ENCODE measurements around the gene C3orf62. TPM values are rescaled to one million over a fixed set of nuclear protein-coding genes. Genes with fewer than 3 reads are reported as not detected.
"Not testable (repeated sequence)": the region's sequence is repeated elsewhere in the genome, so short reads cannot be mapped to it uniquely, and the experiment has no call there.

The C3orf62 gene
- total RNA-seq, 1 donor, result 1.3 TPM

- no peak for TF ChIP-seq CTCF (IDR thresholded peaks at IDR 0.05; ENCODE audit: insufficient read depth, low read length)
- no peak overlapping the region for H3K4me3 ChIP-seq (ENCODE audit: low read depth, low read length)
- no peak for DNase-seq (ENCODE audit: low read depth)
Observed at GRCh38 chr3:49237344-49237743, 39.7 kb downstream of the C3orf62 start.

GRCh38 chr3:49236226-49236625, 40.8 kb downstream of the C3orf62 start:
- no peak for TF ChIP-seq CTCF (IDR thresholded peaks at IDR 0.05; ENCODE audit: insufficient read depth, low read length)
- no peak overlapping the region for H3K4me3 ChIP-seq (ENCODE audit: low read depth, low read length)
- no peak for DNase-seq (ENCODE audit: low read depth)

- DNase-seq (ENCODE audit: low read depth); H3K4me3 ChIP-seq (ENCODE audit: low read depth, low read length): not testable (repeated sequence)
Observed at GRCh38 chr3:49228817-49229216, 48.2 kb downstream of the C3orf62 start.

GRCh38 chr3:49222002-49222401, 55.0 kb downstream of the C3orf62 start:
- TF ChIP-seq CTCF (IDR thresholded peaks at IDR 0.05; ENCODE audit: insufficient read depth, low read length), result no peak
- no peak for DNase-seq (ENCODE audit: low read depth)

GRCh38 chr3:49220985-49221563, 56.0 kb downstream of the C3orf62 start:
- not testable (repeated sequence) for DNase-seq (ENCODE audit: low read depth)

More at GRCh38 chr3:49222002-49222401, 55.0 kb downstream of the C3orf62 start:
- H3K4me3 ChIP-seq (ENCODE audit: low read depth, low read length), result no peak overlapping the region

GRCh38 chr3:49219132-49219531, 57.9 kb downstream of the C3orf62 start:
- TF ChIP-seq CTCF (IDR thresholded peaks at IDR 0.05; ENCODE audit: insufficient read depth, low read length), result no peak

More at GRCh38 chr3:49220985-49221563, 56.0 kb downstream of the C3orf62 start:
- not testable (repeated sequence) for H3K4me3 ChIP-seq (ENCODE audit: low read depth, low read length)

More at GRCh38 chr3:49219132-49219531, 57.9 kb downstream of the C3orf62 start:
- DNase-seq (ENCODE audit: low read depth), result no peak
- no peak overlapping the region for H3K4me3 ChIP-seq (ENCODE audit: low read depth, low read length)

Small RNAs within 50 kb of the gene (small RNA-seq; reads per million reads assigned to genes)
- not detected for gene AC121247.2
- gene MIR4271, result not detected
- gene RF00019, result not detected

Other genes with a start within 250 kb of the C3orf62 start
- gene IMPDH2, start 247.8 kb downstream of the C3orf62 start, total RNA-seq (ENCODE audit: low replicate concordance), result 313 and 402 TPM in 2 replicates
- 33.8 and 75.3 TPM in 2 replicates for gene QRICH1, start 183.2 kb downstream of the C3orf62 start, total RNA-seq (ENCODE audit: low replicate concordance)
- 306 and 348 TPM in 2 replicates for gene QARS1, start 172.5 kb downstream of the C3orf62 start, total RNA-seq (ENCODE audit: low replicate concordance)
- gene USP19, start 156.4 kb downstream of the C3orf62 start, total RNA-seq (ENCODE audit: low replicate concordance), result 23.7 and 36.0 TPM in 2 replicates
- 202 and 937 TPM in 2 replicates for gene LAMB2, start 144.2 kb downstream of the C3orf62 start, total RNA-seq (ENCODE audit: low replicate concordance)
- 14.8 and 22.7 TPM in 2 replicates for gene CCDC71, start 110.9 kb downstream of the C3orf62 start, total RNA-seq (ENCODE audit: low replicate concordance)
- 23.8 and 91.7 TPM in 2 replicates for gene KLHDC8B, start 105.6 kb downstream of the C3orf62 start, total RNA-seq (ENCODE audit: low replicate concordance)
- 23.0 and 28.9 TPM in 2 replicates for gene USP4, start 62.8 kb upstream of the C3orf62 start, total RNA-seq (ENCODE audit: low replicate concordance)
- gene GPX1, start 81.1 kb upstream of the C3orf62 start, total RNA-seq (ENCODE audit: low replicate concordance), result 167 and 295 TPM in 2 replicates
- 643 and 840 TPM in 2 replicates for gene RHOA, start 134.7 kb upstream of the C3orf62 start, total RNA-seq (ENCODE audit: low replicate concordance)
- 22.7 and 27.8 TPM in 2 replicates for gene TCTA, start 135.2 kb upstream of the C3orf62 start, total RNA-seq (ENCODE audit: low replicate concordance)
- 0.63 and 3.3 TPM in 2 replicates for gene AMT, start 145.2 kb upstream of the C3orf62 start, total RNA-seq (ENCODE audit: low replicate concordance)
- 2.8 and 6.0 TPM in 2 replicates for gene NICN1, start 152.1 kb upstream of the C3orf62 start, total RNA-seq (ENCODE audit: low replicate concordance)
- 34.1 and 63.4 TPM in 2 replicates for gene DAG1, start 193.0 kb upstream of the C3orf62 start, total RNA-seq (ENCODE audit: low replicate concordance)

Measured in fibroblast of the aortic adventitia (primary cell).